Measurements from ENCODE around the gene CFAP68.
"Not testable (repeated sequence)": the region's sequence is repeated elsewhere in the genome, so short reads cannot be mapped to it uniquely, and the experiment has no call there.

CFAP68 gene

GRCh38 chr11:111855506-111855905, 23.8 kb upstream of the CFAP68 start:
- TF ChIP-seq POLR2A (IDR thresholded peaks at IDR 0.05; ENCODE audit: low read depth, low read length): no peak
- TF ChIP-seq POLR2AphosphoS5 (IDR thresholded peaks at IDR 0.05; ENCODE audit: low read depth, low read length): no peak
- no peak for TF ChIP-seq TAF1 (IDR thresholded peaks at IDR 0.05; ENCODE audit: low read depth, low read length)
- TF ChIP-seq POU2F2 (IDR thresholded peaks at IDR 0.05; ENCODE audit: low read depth, low read length): no peak
- TF ChIP-seq PAX5 (IDR thresholded peaks at IDR 0.05; ENCODE audit: insufficient read depth, low read length, severe bottlenecking): no peak
- no peak for TF ChIP-seq SPI1 (IDR thresholded peaks at IDR 0.05; ENCODE audit: low read depth, low read length)
- no peak for FAIRE-seq
- DNase-seq (ENCODE audit: insufficient read length, low spot score): no peak

DNA sequence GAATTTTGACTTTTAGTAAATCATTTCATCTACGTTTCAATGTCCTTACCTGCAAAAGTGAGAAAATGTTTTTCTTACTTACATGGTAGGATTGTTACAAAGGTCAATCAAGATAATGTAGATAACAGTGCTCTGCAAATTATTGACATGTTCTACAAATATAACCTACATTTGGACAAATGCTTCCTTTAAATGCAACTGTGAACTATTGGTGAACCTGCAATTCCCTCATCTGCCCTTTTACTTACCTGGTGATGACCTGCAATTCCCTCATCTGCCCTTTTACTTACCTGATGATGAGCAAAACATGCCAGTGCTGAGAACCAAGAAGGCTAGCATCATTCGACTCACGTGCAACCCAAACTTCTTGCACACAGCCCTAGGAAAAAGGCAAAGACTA, 19.1 kb upstream of the CFAP68 start:
- FAIRE-seq (peak; percentile 13), DNase-seq (ENCODE audit: insufficient read length, low spot score) (no peak)
- no peak for TF ChIP-seq POU2F2 (IDR thresholded peaks at IDR 0.05; ENCODE audit: low read depth, low read length)
- no peak for TF ChIP-seq POLR2A (IDR thresholded peaks at IDR 0.05; ENCODE audit: low read depth, low read length)
- TF ChIP-seq POLR2AphosphoS5 (IDR thresholded peaks at IDR 0.05; ENCODE audit: low read depth, low read length): no peak
- no peak for TF ChIP-seq TAF1 (IDR thresholded peaks at IDR 0.05; ENCODE audit: low read depth, low read length)
- no peak for TF ChIP-seq PAX5 (IDR thresholded peaks at IDR 0.05; ENCODE audit: insufficient read depth, low read length, severe bottlenecking)
- no peak for TF ChIP-seq SPI1 (IDR thresholded peaks at IDR 0.05; ENCODE audit: low read depth, low read length)

GRCh38 chr11:111870113-111870512, 9.2 kb upstream of the CFAP68 start:
- TF ChIP-seq SPI1 (IDR thresholded peaks at IDR 0.05; ENCODE audit: low read depth, low read length) (no peak), POLR2A (IDR thresholded peaks at IDR 0.05; ENCODE audit: low read depth, low read length) (no peak), POU2F2 (IDR thresholded peaks at IDR 0.05; ENCODE audit: low read depth, low read length) (no peak), TAF1 (IDR thresholded peaks at IDR 0.05; ENCODE audit: low read depth, low read length) (no peak), PAX5 (IDR thresholded peaks at IDR 0.05; ENCODE audit: insufficient read depth, low read length, severe bottlenecking) (no peak), POLR2AphosphoS5 (IDR thresholded peaks at IDR 0.05; ENCODE audit: low read depth, low read length) (no peak)
- DNase-seq (ENCODE audit: insufficient read length, low spot score) (no peak), FAIRE-seq (no peak)

GRCh38 chr11:111870522-111870885, 8.8 kb upstream of the CFAP68 start:
- peak; percentile 63 for TF ChIP-seq SPI1 (IDR thresholded peaks at IDR 0.05; ENCODE audit: low read depth, low read length)
- no peak for TF ChIP-seq TAF1 (IDR thresholded peaks at IDR 0.05; ENCODE audit: low read depth, low read length)
- TF ChIP-seq POU2F2 (IDR thresholded peaks at IDR 0.05; ENCODE audit: low read depth, low read length): no peak
- DNase-seq (ENCODE audit: insufficient read length, low spot score) (no peak), FAIRE-seq (no peak)

- DNase-seq (ENCODE audit: insufficient read length, low spot score) (peak; percentile 71), FAIRE-seq (peak; percentile 89)
- TF ChIP-seq POLR2AphosphoS5 (IDR thresholded peaks at IDR 0.05; ENCODE audit: low read depth, low read length) (no peak), PAX5 (IDR thresholded peaks at IDR 0.05; ENCODE audit: insufficient read depth, low read length, severe bottlenecking) (no peak), POLR2A (IDR thresholded peaks at IDR 0.05; ENCODE audit: low read depth, low read length) (peak; percentile 16; the same call in 1 of the 2 replicates), POU2F2 (IDR thresholded peaks at IDR 0.05; ENCODE audit: low read depth, low read length) (0 out of 2 replicates have a peak, but pooled peaks have one; percentile 41)
These were observed 8.3 kb upstream of the CFAP68 start, which contains the start of gene ALG9 for GRCh38 chr11:111870886-111871692. ALG9 (minus strand) TSS chr11:111871581; CDS start chr11:111871482, 99 bp downstream.

DNA sequence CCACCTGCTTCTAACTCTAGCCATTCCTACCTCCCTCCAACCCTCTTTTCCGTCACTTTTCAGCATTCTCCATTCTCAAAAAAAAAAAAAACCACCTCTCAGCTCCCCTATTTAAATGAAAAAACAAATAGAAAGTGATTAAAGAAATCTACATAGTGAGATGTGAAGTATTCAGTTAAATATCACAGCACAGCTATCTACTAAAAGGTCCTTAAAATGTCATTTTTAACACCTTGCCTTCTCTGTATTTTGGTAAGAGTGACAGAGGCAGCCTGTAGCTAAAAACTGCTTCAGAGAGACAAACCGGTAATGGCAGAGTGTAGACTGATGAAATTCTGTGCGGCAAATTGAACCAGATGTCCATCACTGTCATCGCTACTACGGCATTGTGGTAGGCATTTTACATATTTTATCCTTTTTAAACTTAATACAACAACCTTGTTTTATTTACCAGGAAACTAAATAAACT, 7.6 kb upstream of the CFAP68 start:
- TF ChIP-seq POU2F2 (IDR thresholded peaks at IDR 0.05; ENCODE audit: low read depth, low read length) (no peak), POLR2A (IDR thresholded peaks at IDR 0.05; ENCODE audit: low read depth, low read length) (no peak), POLR2AphosphoS5 (IDR thresholded peaks at IDR 0.05; ENCODE audit: low read depth, low read length) (no peak), SPI1 (IDR thresholded peaks at IDR 0.05; ENCODE audit: low read depth, low read length) (no peak), TAF1 (IDR thresholded peaks at IDR 0.05; ENCODE audit: low read depth, low read length) (no peak), PAX5 (IDR thresholded peaks at IDR 0.05; ENCODE audit: insufficient read depth, low read length, severe bottlenecking) (no peak)
- no peak for DNase-seq (ENCODE audit: insufficient read length, low spot score)
- no peak for FAIRE-seq

GRCh38 chr11:111878385-111878848, 924 bp upstream of the CFAP68 start:
- TF ChIP-seq PAX5 (IDR thresholded peaks at IDR 0.05; ENCODE audit: insufficient read depth, low read length, severe bottlenecking) (no peak), POLR2A (IDR thresholded peaks at IDR 0.05; ENCODE audit: low read depth, low read length) (no peak), POU2F2 (IDR thresholded peaks at IDR 0.05; ENCODE audit: low read depth, low read length) (no peak), TAF1 (IDR thresholded peaks at IDR 0.05; ENCODE audit: low read depth, low read length) (no peak), SPI1 (IDR thresholded peaks at IDR 0.05; ENCODE audit: low read depth, low read length) (no peak), POLR2AphosphoS5 (IDR thresholded peaks at IDR 0.05; ENCODE audit: low read depth, low read length) (no peak)
- FAIRE-seq (no peak), DNase-seq (ENCODE audit: insufficient read length, low spot score) (no peak)

DNA sequence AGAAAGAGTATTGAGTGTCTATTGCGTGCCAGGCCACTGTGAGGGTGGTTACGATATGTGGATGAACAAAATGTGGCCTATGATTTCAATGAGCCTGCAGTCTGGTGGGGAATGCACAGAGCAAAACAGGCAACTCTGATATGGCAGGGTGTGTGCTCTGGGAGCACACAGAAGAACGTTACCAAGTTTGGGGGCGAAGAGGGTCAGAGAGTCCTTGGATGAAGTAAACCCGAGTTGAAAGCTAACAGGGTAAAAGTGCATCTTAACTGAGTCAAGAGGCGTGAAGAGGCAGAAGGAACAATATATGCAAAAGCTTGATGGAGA, 258 bp downstream of the CFAP68 start:
- TF ChIP-seq POLR2AphosphoS5 (IDR thresholded peaks at IDR 0.05; ENCODE audit: low read depth, low read length) (no peak), PAX5 (IDR thresholded peaks at IDR 0.05; ENCODE audit: insufficient read depth, low read length, severe bottlenecking) (no peak), SPI1 (IDR thresholded peaks at IDR 0.05; ENCODE audit: low read depth, low read length) (no peak)
- DNase-seq (ENCODE audit: insufficient read length, low spot score) (no peak), FAIRE-seq (no peak)

- DNase-seq (ENCODE audit: insufficient read length, low spot score): no peak
- FAIRE-seq: no peak
- TF ChIP-seq PAX5 (IDR thresholded peaks at IDR 0.05; ENCODE audit: insufficient read depth, low read length, severe bottlenecking) (no peak), POLR2AphosphoS5 (IDR thresholded peaks at IDR 0.05; ENCODE audit: low read depth, low read length) (no peak), SPI1 (IDR thresholded peaks at IDR 0.05; ENCODE audit: low read depth, low read length) (no peak), TAF1 (IDR thresholded peaks at IDR 0.05; ENCODE audit: low read depth, low read length) (no peak), POLR2A (IDR thresholded peaks at IDR 0.05; ENCODE audit: low read depth, low read length) (no peak), POU2F2 (IDR thresholded peaks at IDR 0.05; ENCODE audit: low read depth, low read length) (no peak)
These were observed 2.9 kb downstream of the CFAP68 start for GRCh38 chr11:111882202-111882601.

- DNase-seq (ENCODE audit: insufficient read length, low spot score); FAIRE-seq: not testable (repeated sequence)
These were observed 5.7 kb downstream of the CFAP68 start for GRCh38 chr11:111885053-111885452.

Data from GM12891 (cell line).